GM12878 (cell line): ENCODE results near the gene ZNF771. TPM values are rescaled to one million over a fixed set of nuclear protein-coding genes. Genes with fewer than 3 reads are reported as not detected.

Experiments used
- CHD2 ChIP-seq: IDR thresholded peaks from 2 replicates; pipeline ENCODE4 v1.6.1; 2011; ENCODE audit warnings: low read depth, low read length, improper control_type of control experiment, borderline replicate concordance
- HDAC6 ChIP-seq: fragments of 200-600 bp; sonication (generic); IDR thresholded peaks from one replicate; pipeline ENCODE4 v1.8.0; 2017; ENCODE audit warnings: antibody characterized with exemption; ENCODE audit not compliant: unreplicated experiment
- HSF1 ChIP-seq: fragments of 150-350 bp; IDR thresholded peaks from 2 replicates; pipeline ENCODE4 v1.6.1; 2014; ENCODE audit warnings: mild to moderate bottlenecking, low read depth, low read length
- IKZF2 ChIP-seq, 2 experiments: fragments of 450-650 bp; IDR thresholded peaks; 2 replicates each; pipeline ENCODE4 v1.6.1; 2017; ENCODE audit warnings: mild to moderate bottlenecking in 2 of 2, moderate library complexity in 2 of 2
- IRF4 ChIP-seq: IDR thresholded peaks from 2 replicates; pipeline ENCODE4 v1.6.1; 2011; ENCODE audit warnings: low read depth, low read length
- LARP7 ChIP-seq: fragments of 450-650 bp; IDR thresholded peaks from 2 replicates; pipeline ENCODE4 v1.6.1; 2017; ENCODE audit warnings: mild to moderate bottlenecking
- MLLT1 ChIP-seq: fragments of 450-650 bp; IDR thresholded peaks from 2 replicates; pipeline ENCODE4 v1.6.1; 2016; ENCODE audit warnings: mild to moderate bottlenecking
- MTA2 ChIP-seq: fragments of 450-650 bp; IDR thresholded peaks from 2 replicates; pipeline ENCODE4 v1.6.1; 2016; ENCODE audit warnings: low read depth, mild to moderate bottlenecking, moderate library complexity
- NFYB ChIP-seq: IDR thresholded peaks from 2 replicates; pipeline ENCODE4 v1.6.1; 2011; ENCODE audit warnings: low read depth, mild to moderate bottlenecking, low read length, improper control_type of control experiment, moderate library complexity; ENCODE audit not compliant: insufficient read depth
- POLR2A ChIP-seq: IDR thresholded peaks from 2 replicates; pipeline ENCODE4 v1.6.1; 2011; ENCODE audit warnings: low read depth, mild to moderate bottlenecking, low read length
- POLR2AphosphoS2 ChIP-seq: IDR thresholded peaks from 2 replicates; pipeline ENCODE4 v1.6.1; 2011; ENCODE audit warnings: low read depth, mild to moderate bottlenecking, low read length, improper control_type of control experiment, moderate library complexity
- POLR2AphosphoS5 ChIP-seq: IDR thresholded peaks from 2 replicates; pipeline ENCODE4 v1.6.1; 2011; ENCODE audit warnings: mild to moderate bottlenecking, low read length, inconsistent platforms
- RAD21 ChIP-seq: IDR thresholded peaks from 2 replicates; pipeline ENCODE4 v1.6.1; 2011; ENCODE audit warnings: mild to moderate bottlenecking, low read depth, low read length, moderate library complexity; ENCODE audit not compliant: insufficient read depth
- RELB ChIP-seq: fragments of 450-650 bp; IDR thresholded peaks from 2 replicates; pipeline ENCODE4 v1.6.1; 2017; ENCODE audit warnings: low read depth, mild to moderate bottlenecking, moderate library complexity
- RUNX3 ChIP-seq: IDR thresholded peaks from 2 replicates; pipeline ENCODE4 v1.6.1; 2012; ENCODE audit warnings: low read length, inconsistent platforms
- SMAD1 ChIP-seq: fragments of 450-650 bp; IDR thresholded peaks from 2 replicates; pipeline ENCODE4 v1.6.1; 2018; ENCODE audit warnings: mild to moderate bottlenecking, low read depth; ENCODE audit not compliant: partially characterized antibody
- SMC3 ChIP-seq: IDR thresholded peaks from 2 replicates; pipeline ENCODE4 v1.6.1; 2011; ENCODE audit warnings: low read length, improper control_type of control experiment, borderline replicate concordance
- SUPT20H ChIP-seq: IDR thresholded peaks from 2 replicates; pipeline ENCODE4 v1.6.1; 2011; ENCODE audit warnings: low read depth, mild to moderate bottlenecking, low read length, moderate library complexity, borderline replicate concordance; ENCODE audit not compliant: control insufficient read depth
- TARDBP ChIP-seq: IDR thresholded peaks from 2 replicates; pipeline ENCODE4 v1.6.1; 2016; ENCODE audit warnings: borderline replicate concordance
- USF1 ChIP-seq: IDR thresholded peaks from 2 replicates; pipeline ENCODE4 v1.6.1; 2011; ENCODE audit warnings: borderline replicate concordance, low read depth, mild to moderate bottlenecking, moderate library complexity, mixed read lengths, low read length; ENCODE audit not compliant: insufficient read depth; ENCODE audit errors: extremely low read length
- ZNF207 ChIP-seq: fragments of 450-650 bp; IDR thresholded peaks from 2 replicates; pipeline ENCODE4 v1.6.1; 2014; ENCODE audit warnings: antibody characterized with exemption, mild to moderate bottlenecking, borderline replicate concordance
- polyA plus RNA-seq, 11 experiments: library from polyadenylated mRNA; depleted of rRNA in 4 of 11; unstranded in 6 of 11; stranded (reverse) in 5 of 11; fragments of >200 nt; fragmentation: Nextera tagmentation in 4 of 11; fragmentation: Illumina TruSeq in 1 of 11; extraction: Ambion mirVana in 4 of 11; extraction: Trizol in 1 of 11; gene quantifications; 1 replicate in 1 of 11; 2 replicates in 10 of 11; pipeline versions ENCODE4 v1.2.1 to v1.2.3, GENCODE V29; 2011 to 2016; ENCODE audit warnings: inconsistent platforms in 2 of 11, missing spikeins in 2 of 11, low read depth in 1 of 11
- total RNA-seq, 4 experiments: library from RNA; depleted of rRNA in 3 of 4; stranded (reverse); fragments of >200 nt in 3 of 4; fragmentation: Illumina TruSeq in 1 of 4; extraction: Trizol in 1 of 4; gene quantifications; 2 replicates each; pipeline versions ENCODE4 v1.2.1 to v1.2.3, GENCODE V29; 2013 to 2021

ZNF771 gene
- total and polyA plus RNA-seq, 10 of the 15 experiments (the other 5 are each of a cell fraction or from before 2014, with no cell fraction given) = 0.98 to 7.6 (median 3.7) TPM

GRCh38 chr16:30371248-30371816 lies 36.1 kb upstream of the ZNF771 start (continued):
- no peak for TF ChIP-seq USF1
- TF ChIP-seq POLR2AphosphoS5 = peak; percentile 49; the same call in 1 of the 2 replicates
- 0 out of 2 replicates have a peak, but pooled peaks have one; percentile 29 for TF ChIP-seq ZNF207
- TF ChIP-seq RAD21 = peak; percentile 7; the same call in 1 of the 2 replicates
- peak; percentile 72 for TF ChIP-seq MLLT1
- TF ChIP-seq CHD2 = no peak
- no peak for TF ChIP-seq SMC3
- peak; percentile 67 for TF ChIP-seq SMAD1
- TF ChIP-seq MTA2 = 0 out of 2 replicates have a peak, but pooled peaks have one; percentile 29
- TF ChIP-seq LARP7 = 0 out of 2 replicates have a peak, but pooled peaks have one; percentile 44
- peak; percentile 12 for TF ChIP-seq RUNX3
- no peak for TF ChIP-seq HSF1
- TF ChIP-seq POLR2A = peak; percentile 73; the same call in 1 of the 2 replicates
- TF ChIP-seq IRF4 = no peak
- TF ChIP-seq HDAC6 = no peak
- TF ChIP-seq IKZF2 (IDR thresholded peaks at IDR 0.05) = peak in 1 of 2 experiments; percentile 46; a peak in 1 of 4 replicates
- TF ChIP-seq POLR2AphosphoS2 = 0 out of 2 replicates have a peak, but pooled peaks have one; percentile 35
- TF ChIP-seq NFYB = peak; percentile 56
- TF ChIP-seq SUPT20H = no peak
- TF ChIP-seq TARDBP = no peak
- TF ChIP-seq RELB = 0 out of 2 replicates have a peak, but pooled peaks have one; percentile 44
